K562 (cell line): ENCODE measurements around the gene B3GALNT2. TPM values are rescaled to one million over a fixed set of nuclear protein-coding genes. Genes with fewer than 3 reads are reported as not detected.
"Not testable (repeated sequence)": the region's sequence is repeated elsewhere in the genome, so short reads cannot be mapped to it uniquely, and the experiment has no call there.

Experiments used
- ATAC-seq: fragments of 200-7000 bp; cut with Tn5 transposase; 3 replicates; pipeline ENCODE4 v1.9.1; 2020; ENCODE audit warnings: moderate library complexity
- BruUV-seq: library from RNA; stranded (reverse); fragments of 400-500 nt; replicated peaks from 2 replicates; lab custom pipeline; 2021; lab: Mats Ljungman, UMichigan
- CTCF ChIA-PET: fragments of 300-600 bp; formaldehyde crosslinking; extraction: SDS; loops from one replicate; lab custom pipeline; 2021; ENCODE audit warnings: low intra/inter-chr PET ratio; lab: Yijun Ruan, JAX
- POLR2A ChIA-PET: fragments of 300-600, 350-650 bp; sonication (Branson Sonifier 250); formaldehyde crosslinking; extraction: SDS; loops from one replicate; lab custom pipeline; 2021; ENCODE audit warnings: antibody characterized with exemption, inconsistent platforms; lab: Yijun Ruan, JAX
- DNase-seq, 4 experiments: peaks; one replicate each; pipeline versions ENCODE4 v3.0.0 to v3.0.0-alpha.2; 2011 to 2018; ENCODE audit warnings: low spot score in 3 of 4, mixed read lengths in 3 of 4; ENCODE audit errors: extremely low read depth in 1 of 4
- FAIRE-seq: peaks from 2 replicates; lab custom pipeline; 2011; peaks lifted over from hg19 to GRCh38; lab: Jason Lieb, UNC
- H2AFZ ChIP-seq: 2 replicates; pipeline ENCODE4 v1.6.0; 2011; ENCODE audit warnings: low read depth, low read length, control low read depth, inconsistent platforms
- H3K27ac ChIP-seq: fragments of 200-600 bp; 3 replicates; pipeline ENCODE4 v1.8.0; 2011; ENCODE audit warnings: low read depth, mild to moderate bottlenecking, control low read depth, inconsistent platforms, low read length, moderate library complexity, mixed read lengths; ENCODE audit errors: extremely low read depth
- H3K27me3 ChIP-seq, 2 experiments: fragments of 300-600 bp in 1 of 2; 2 replicates in 1 of 2; 3 replicates in 1 of 2; pipeline versions ENCODE4 v1.6.0 to v1.8.0; 2011; ENCODE audit warnings: inconsistent platforms in 2 of 2, low read length in 2 of 2, mild to moderate bottlenecking in 1 of 2, mixed read lengths in 1 of 2, moderate library complexity in 1 of 2; ENCODE audit not compliant: control insufficient read depth in 2 of 2, insufficient read depth in 2 of 2
- H3K36me3 ChIP-seq: fragments of 300-600 bp; 3 replicates; pipeline ENCODE4 v1.8.0; 2011; ENCODE audit warnings: mild to moderate bottlenecking, low read length, inconsistent platforms; ENCODE audit not compliant: control insufficient read depth, insufficient read depth
- H3K4me1 ChIP-seq, 2 experiments: fragments of 200-600 bp in 1 of 2; replicated peaks in 1 of 2; 2 replicates in 1 of 2; 3 replicates in 1 of 2; pipeline versions ENCODE4 v1.5.1 to v1.8.0; 2011; ENCODE audit warnings: inconsistent platforms in 2 of 2, low read length in 2 of 2, mild to moderate bottlenecking in 1 of 2, mixed read lengths in 1 of 2, moderate library complexity in 1 of 2; ENCODE audit not compliant: control insufficient read depth in 2 of 2, insufficient read depth in 2 of 2
- H3K4me2 ChIP-seq: 2 replicates; pipeline ENCODE4 v1.6.1; 2011; ENCODE audit warnings: low read length, control low read depth, inconsistent platforms, mixed read lengths; ENCODE audit not compliant: insufficient read depth
- H3K4me3 ChIP-seq: fragments of 200-600 bp; sonication (generic), shearing (Covaris generic); 2 replicates; pipeline ENCODE4 v1.5.1; 2016; ENCODE audit warnings: control low read depth, inconsistent platforms
- H3K79me2 ChIP-seq: fragments of 200-600 bp; 3 replicates; pipeline ENCODE4 v1.8.0; 2011; ENCODE audit warnings: low read length, inconsistent platforms; ENCODE audit not compliant: control insufficient read depth, insufficient read depth
- H3K9ac ChIP-seq, 2 experiments: 2 replicates each; pipeline versions ENCODE4 v1.6.0 to v1.6.1; 2011; ENCODE audit warnings: low read depth in 2 of 2, low read length in 2 of 2, control low read depth in 1 of 2, inconsistent platforms in 1 of 2, mild to moderate bottlenecking in 1 of 2, mixed read lengths in 1 of 2; ENCODE audit not compliant: insufficient read depth in 1 of 2
- H3K9me1 ChIP-seq: one replicate; pipeline ENCODE4 v1.6.0; 2011; ENCODE audit warnings: inconsistent platforms, mild to moderate bottlenecking, low read length, moderate library complexity; ENCODE audit not compliant: control insufficient read depth, insufficient read depth
- H3K9me3 ChIP-seq: replicated peaks from 2 replicates; pipeline ENCODE4 v1.5.1; 2011; ENCODE audit warnings: low read depth, low read length, inconsistent platforms; ENCODE audit not compliant: control insufficient read depth, insufficient read depth
- H4K20me1 ChIP-seq: replicated peaks from 2 replicates; pipeline ENCODE4 v1.6.1; 2011; ENCODE audit warnings: low read length, inconsistent platforms, mixed read lengths; ENCODE audit not compliant: control insufficient read depth, insufficient read depth
- CREM ChIP-seq: IDR thresholded peaks from 2 replicates; pipeline ENCODE4 v1.6.1; 2014; ENCODE audit warnings: antibody characterized with exemption, low read depth
- MEIS2 ChIP-seq: fragments of 450-650 bp; IDR thresholded peaks from 2 replicates; pipeline ENCODE4 v1.6.1; 2014; ENCODE audit warnings: mild to moderate bottlenecking; ENCODE audit not compliant: partially characterized antibody
- RFX1 ChIP-seq: fragments of 450-650 bp; IDR thresholded peaks from 2 replicates; pipeline ENCODE4 v1.6.1; 2016; ENCODE audit warnings: mild to moderate bottlenecking, moderate library complexity
- SRF ChIP-seq, 2 experiments: fragments of 250-450, 450-650 bp in 1 of 2; sonication (Bioruptor Pico) in 1 of 2; sonication (generic) in 1 of 2; formaldehyde crosslinking; IDR thresholded peaks; 2 replicates each; pipeline versions ENCODE4 v1.5.0 to v1.5.1; 2020 to 2022; ENCODE audit warnings: mild to moderate bottlenecking in 1 of 2, missing genetic modification reagents in 1 of 2
- WGBS: fragments of 100-300 bp; shearing (Covaris generic); methylation state at CpG from one replicate; pipeline ENCODE4 v1.1.6; 2016; ENCODE audit warnings: low coverage, mixed read lengths; ENCODE audit not compliant: insufficient coverage; ENCODE audit errors: missing lambda C conversion rate; 5-methylcytosine and 5-hydroxymethylcytosine counted together
- in situ Hi-C: fragments of 300-500 bp; cut with MboI; formaldehyde crosslinking; loops from 4 replicates; pipeline ENCODE4 v1.15.0; 2018; ENCODE audit warnings: inconsistent platforms, mixed read lengths
- intact Hi-C: fragments of 100-400 bp; cut with micrococcal nuclease; formaldehyde crosslinking; loops from 2 replicates; pipeline ENCODE4 v1.14.2; 2022
- polyA plus RNA-seq, 8 experiments: library from polyadenylated mRNA; depleted of rRNA in 4 of 8; stranded (reverse) in 5 of 8; unstranded in 3 of 8; fragments of >200 nt; fragmentation: Nextera tagmentation in 2 of 8; fragmentation: Illumina TruSeq in 1 of 8; extraction: Ambion mirVana in 2 of 8; extraction: Trizol in 1 of 8; gene quantifications; 2 replicates each; pipeline versions ENCODE4 v1.2.1 to v1.2.3, GENCODE V29; 2011 to 2014; ENCODE audit warnings: inconsistent platforms in 1 of 8, missing spikeins in 1 of 8
- total RNA-seq, 7 experiments: library from RNA; depleted of rRNA in 6 of 7; stranded (reverse); fragments of >200 nt in 6 of 7; fragmentation: Illumina TruSeq in 2 of 7; extraction: Trizol in 2 of 7; gene quantifications; 2 replicates each; pipeline versions ENCODE4 v1.2.1 to v1.2.3, GENCODE V29; 2011 to 2021; ENCODE audit warnings: low replicate concordance in 1 of 7
- TF ChIP-seq, protein P1 (sequence below): fragments of 450-650 bp; IDR thresholded peaks from 2 replicates; pipeline ENCODE4 v1.6.1; 2016
- TF ChIP-seq, protein P2 (sequence below), 2 experiments: IDR thresholded peaks in 1 of 2; conservative IDR thresholded peaks in 1 of 2; 2 replicates each; pipeline ENCODE4 v1.6.1; 2016; ENCODE audit warnings: low read depth in 2 of 2, mild to moderate bottlenecking in 1 of 2, missing compliant biosample characterization in 1 of 2, missing genetic modification characterization in 1 of 2, moderate library complexity in 1 of 2
- TF ChIP-seq, protein P3 (sequence below), 3 experiments: IDR thresholded peaks in 2 of 3; conservative IDR thresholded peaks in 1 of 3; 2 replicates each; pipeline ENCODE4 v1.5.1; 2011 to 2012; ENCODE audit warnings: low read length in 3 of 3, mild to moderate bottlenecking in 3 of 3, control low read depth in 2 of 3, improper control_type of control experiment in 1 of 3, inconsistent platforms in 1 of 3, low read depth in 1 of 3, mixed read lengths in 1 of 3, moderate library complexity in 1 of 3; ENCODE audit not compliant: insufficient read depth in 2 of 3

B3GALNT2 gene
- total and polyA plus RNA-seq, 9 of the 15 experiments (the other 6 are each of a cell fraction or from before 2014, with no cell fraction given): 2.0 to 31.7 (median 22.9) TPM

DNA sequence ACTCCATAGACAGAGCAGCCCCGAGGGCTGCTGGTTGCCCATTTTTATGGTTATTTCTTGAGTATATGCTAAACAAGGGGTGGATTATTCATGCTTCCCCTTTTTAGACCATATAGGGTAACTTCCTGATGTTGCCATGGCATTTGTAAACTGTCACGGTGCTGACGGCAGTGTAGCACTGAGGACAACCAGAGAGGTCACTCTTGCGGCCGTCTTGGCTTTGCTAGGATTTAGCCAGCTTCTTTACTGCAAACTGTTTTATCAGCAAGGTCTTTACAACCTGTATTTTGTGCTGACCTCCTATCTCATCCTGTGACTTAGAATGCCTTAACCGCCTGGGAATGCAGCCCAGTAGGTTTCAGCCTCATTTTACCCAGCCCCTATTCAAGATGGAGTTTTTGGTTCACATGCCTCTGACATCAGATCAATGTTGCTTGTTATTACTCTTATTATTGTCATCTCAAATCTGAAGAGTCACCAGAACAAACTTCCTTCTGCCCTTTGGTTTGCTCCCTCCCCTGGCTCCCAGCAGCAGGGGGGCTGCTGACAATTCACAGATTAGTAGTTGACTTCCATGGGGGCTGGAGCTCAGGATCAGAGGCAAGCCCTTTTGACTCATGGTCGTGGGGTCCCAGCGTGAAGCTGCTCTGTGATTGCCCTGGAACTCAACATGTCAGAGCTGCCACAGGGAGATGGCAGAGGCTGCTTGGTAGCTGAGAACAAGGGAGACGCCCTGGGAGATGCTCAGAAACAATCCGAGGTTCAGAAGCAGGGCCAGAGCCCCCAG, 42.3 kb upstream of the B3GALNT2 start:
- H3K4me1 ChIP-seq, H3K9ac ChIP-seq, H3K36me3 ChIP-seq, FAIRE-seq, H3K9me3 ChIP-seq, H3K4me3 ChIP-seq, H2AFZ ChIP-seq, in situ Hi-C loops, H4K20me1 ChIP-seq, intact Hi-C loops, H3K79me2 ChIP-seq, H3K27ac ChIP-seq, CTCF ChIA-PET, H3K4me2 ChIP-seq, H3K9me1 ChIP-seq, BruUV-seq: not testable (repeated sequence)
- DNase-seq: peak in 1 of 4 experiments; percentile 18
- 2% methylated on average over 10 of the region's 10 CpGs for WGBS
- peak; percentile 78 for ATAC-seq
- TF ChIP-seq CREM (0 out of 2 replicates have a peak, but pooled peaks have one; percentile 15), SRF (CRISPR knock-in tag; IDR thresholded peaks at IDR 0.05) (peak; percentile 75 to 97; a peak in 3 of 4 replicates), MEIS2 (peak; percentile 32), RFX1 (peak; percentile 85)
- TF ChIP-seq, protein P1, sequence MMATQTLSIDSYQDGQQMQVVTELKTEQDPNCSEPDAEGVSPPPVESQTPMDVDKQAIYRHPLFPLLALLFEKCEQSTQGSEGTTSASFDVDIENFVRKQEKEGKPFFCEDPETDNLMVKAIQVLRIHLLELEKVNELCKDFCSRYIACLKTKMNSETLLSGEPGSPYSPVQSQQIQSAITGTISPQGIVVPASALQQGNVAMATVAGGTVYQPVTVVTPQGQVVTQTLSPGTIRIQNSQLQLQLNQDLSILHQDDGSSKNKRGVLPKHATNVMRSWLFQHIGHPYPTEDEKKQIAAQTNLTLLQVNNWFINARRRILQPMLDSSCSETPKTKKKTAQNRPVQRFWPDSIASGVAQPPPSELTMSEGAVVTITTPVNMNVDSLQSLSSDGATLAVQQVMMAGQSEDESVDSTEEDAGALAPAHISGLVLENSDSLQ: peak; percentile 72
- TF ChIP-seq, protein P2, sequence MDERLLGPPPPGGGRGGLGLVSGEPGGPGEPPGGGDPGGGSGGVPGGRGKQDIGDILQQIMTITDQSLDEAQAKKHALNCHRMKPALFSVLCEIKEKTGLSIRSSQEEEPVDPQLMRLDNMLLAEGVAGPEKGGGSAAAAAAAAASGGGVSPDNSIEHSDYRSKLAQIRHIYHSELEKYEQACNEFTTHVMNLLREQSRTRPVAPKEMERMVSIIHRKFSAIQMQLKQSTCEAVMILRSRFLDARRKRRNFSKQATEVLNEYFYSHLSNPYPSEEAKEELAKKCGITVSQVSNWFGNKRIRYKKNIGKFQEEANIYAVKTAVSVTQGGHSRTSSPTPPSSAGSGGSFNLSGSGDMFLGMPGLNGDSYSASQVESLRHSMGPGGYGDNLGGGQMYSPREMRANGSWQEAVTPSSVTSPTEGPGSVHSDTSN (CRISPR knock-in tag; IDR thresholded peaks at IDR 0.05; ENCODE audit: low read depth): not testable (repeated sequence)
- TF ChIP-seq, protein P2 (tag; conservative IDR thresholded peaks at IDR 0.05; ENCODE audit: low read depth): peak; percentile 56
- TF ChIP-seq, protein P3, sequence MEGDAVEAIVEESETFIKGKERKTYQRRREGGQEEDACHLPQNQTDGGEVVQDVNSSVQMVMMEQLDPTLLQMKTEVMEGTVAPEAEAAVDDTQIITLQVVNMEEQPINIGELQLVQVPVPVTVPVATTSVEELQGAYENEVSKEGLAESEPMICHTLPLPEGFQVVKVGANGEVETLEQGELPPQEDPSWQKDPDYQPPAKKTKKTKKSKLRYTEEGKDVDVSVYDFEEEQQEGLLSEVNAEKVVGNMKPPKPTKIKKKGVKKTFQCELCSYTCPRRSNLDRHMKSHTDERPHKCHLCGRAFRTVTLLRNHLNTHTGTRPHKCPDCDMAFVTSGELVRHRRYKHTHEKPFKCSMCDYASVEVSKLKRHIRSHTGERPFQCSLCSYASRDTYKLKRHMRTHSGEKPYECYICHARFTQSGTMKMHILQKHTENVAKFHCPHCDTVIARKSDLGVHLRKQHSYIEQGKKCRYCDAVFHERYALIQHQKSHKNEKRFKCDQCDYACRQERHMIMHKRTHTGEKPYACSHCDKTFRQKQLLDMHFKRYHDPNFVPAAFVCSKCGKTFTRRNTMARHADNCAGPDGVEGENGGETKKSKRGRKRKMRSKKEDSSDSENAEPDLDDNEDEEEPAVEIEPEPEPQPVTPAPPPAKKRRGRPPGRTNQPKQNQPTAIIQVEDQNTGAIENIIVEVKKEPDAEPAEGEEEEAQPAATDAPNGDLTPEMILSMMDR (IDR thresholded peaks at IDR 0.05 in 2 of 3, conservative IDR thresholded peaks at IDR 0.05 in 1 of 3; ENCODE audit: insufficient read depth in 2 of 3, low read depth in 1 of 3, low read length in 3 of 3): peak in 1 of 3 experiments; percentile 30; a peak in 2 of 6 replicates
- POLR2A ChIA-PET: interaction anchor here (0.5 to 2.3 kb wide), 3 partner anchors 10 to 299 kb away, joined by 3 to 11 read pairs (median 5); no protein-coding TSS in a partner anchor
- peaks cover 55 to 74% of the 10 kb centered on the region in 2 experiments for H3K27me3 ChIP-seq
